K562 (cell line): ENCODE results near the gene RNF114. TPM values are rescaled to one million over a fixed set of nuclear protein-coding genes. Genes with fewer than 3 reads are reported as not detected.

Experiments used
- ADNP ChIP-seq: fragments of 200-800 bp; sonication (Bioruptor generic); IDR thresholded peaks from 2 replicates; pipeline ENCODE4 v1.6.1; 2016; ENCODE audit warnings: missing genetic modification characterization, missing compliant biosample characterization
- CBX2 ChIP-seq: fragments of 200-600 bp; sonication (generic); IDR thresholded peaks from one replicate; pipeline ENCODE4 v1.6.1; 2012; ENCODE audit warnings: mild to moderate bottlenecking, low read length, inconsistent platforms; ENCODE audit not compliant: insufficient read depth, poor library complexity, severe bottlenecking
- CHCHD3 ChIP-seq: fragments of 250-450 bp; sonication (Bioruptor Pico); IDR thresholded peaks from 2 replicates; pipeline ENCODE4 v2.1.2; 2022; ENCODE audit warnings: mild to moderate bottlenecking
- COPS2 ChIP-seq: fragments of 450-650 bp; conservative IDR thresholded peaks from 2 replicates; pipeline ENCODE4 v1.6.1; 2016; ENCODE audit warnings: mild to moderate bottlenecking, moderate library complexity
- DDX20 ChIP-seq: fragments of 450-650 bp; IDR thresholded peaks from 2 replicates; pipeline ENCODE4 v1.6.1; 2016; ENCODE audit warnings: missing genetic modification characterization, low read depth, mild to moderate bottlenecking, missing compliant biosample characterization, moderate library complexity
- DMBX1 ChIP-seq: fragments of 250-450 bp; sonication (Bioruptor Pico); IDR thresholded peaks from 2 replicates; pipeline ENCODE4 v1.8.0; 2022; ENCODE audit warnings: inconsistent platforms, mild to moderate bottlenecking, moderate library complexity, borderline replicate concordance
- E2F6 ChIP-seq, 2 experiments: IDR thresholded peaks; 2 replicates each; pipeline ENCODE4 v1.6.1; 2011; ENCODE audit warnings: borderline replicate concordance in 1 of 2, control low read depth in 1 of 2, low read depth in 1 of 2, low read length in 1 of 2, mild to moderate bottlenecking in 1 of 2, mixed read lengths in 1 of 2, moderate library complexity in 1 of 2; ENCODE audit not compliant: insufficient read depth in 1 of 2, insufficient read length in 1 of 2, poor library complexity in 1 of 2, severe bottlenecking in 1 of 2; ENCODE audit errors: extremely low read depth in 1 of 2
- EP400 ChIP-seq: fragments of 450-650 bp; IDR thresholded peaks from 2 replicates; pipeline ENCODE4 v1.6.1; 2017; ENCODE audit warnings: antibody characterized with exemption, mild to moderate bottlenecking, moderate library complexity
- ETV5 ChIP-seq: sonication (generic); formaldehyde crosslinking; IDR thresholded peaks from 2 replicates; pipeline ENCODE4 v1.4.0; 2020; ENCODE audit warnings: low read depth, mild to moderate bottlenecking, missing genetic modification reagents
- HNRNPLL ChIP-seq: fragments of 200-400 bp; formaldehyde crosslinking; IDR thresholded peaks from 2 replicates; pipeline ENCODE4 v1.6.1; 2017; ENCODE audit warnings: low read length, low read depth, mild to moderate bottlenecking; ENCODE audit not compliant: poor library complexity, severe bottlenecking
- IRF1 ChIP-seq: sonication (generic); formaldehyde crosslinking; IDR thresholded peaks from 2 replicates; pipeline ENCODE4 v1.8.0; 2022; ENCODE audit warnings: missing genetic modification reagents, mild to moderate bottlenecking, borderline replicate concordance
- KLF1 ChIP-seq: fragments of 450-650 bp; IDR thresholded peaks from 2 replicates; pipeline ENCODE4 v1.6.1; 2016; ENCODE audit warnings: missing genetic modification characterization, missing compliant biosample characterization
- RBM17 ChIP-seq: fragments of 200-400 bp; formaldehyde crosslinking; IDR thresholded peaks from 2 replicates; pipeline ENCODE4 v1.6.1; 2017; ENCODE audit warnings: low read depth, mild to moderate bottlenecking, low read length, borderline replicate concordance
- SIN3B ChIP-seq: fragments of 450-650 bp; IDR thresholded peaks from 2 replicates; pipeline ENCODE4 v1.6.1; 2017; ENCODE audit warnings: low read depth, mild to moderate bottlenecking, moderate library complexity
- TAF7 ChIP-seq: fragments of 450-650 bp; IDR thresholded peaks from 2 replicates; pipeline ENCODE4 v1.6.1; 2016; ENCODE audit warnings: missing genetic modification characterization, missing compliant biosample characterization
- ZBTB34 ChIP-seq: fragments of 250-450 bp; sonication (Bioruptor Pico); IDR thresholded peaks from 2 replicates; pipeline ENCODE4 v1.8.0; 2021; ENCODE audit warnings: mild to moderate bottlenecking, moderate library complexity
- ZC3H11A ChIP-seq: IDR thresholded peaks from 2 replicates; pipeline ENCODE4 v1.6.1; 2012; ENCODE audit warnings: low read depth, low read length, improper control_type of control experiment
- ZFP91 ChIP-seq: sonication (generic); formaldehyde crosslinking; IDR thresholded peaks from 2 replicates; pipeline ENCODE4 v1.8.0; 2022; ENCODE audit warnings: mild to moderate bottlenecking, missing genetic modification reagents
- ZNF133 ChIP-seq: fragments of 250-450 bp; sonication (Bioruptor Pico); IDR thresholded peaks from 2 replicates; pipeline ENCODE4 v1.4.0; 2020; ENCODE audit warnings: mild to moderate bottlenecking
- ZNF551 ChIP-seq: fragments of 250-450 bp; sonication (Bioruptor Pico); IDR thresholded peaks from 2 replicates; pipeline ENCODE4 v1.5.0; 2021; ENCODE audit warnings: mild to moderate bottlenecking, moderate library complexity
- ZNF75A ChIP-seq: fragments of 450-650 bp; formaldehyde crosslinking; IDR thresholded peaks from 2 replicates; pipeline ENCODE4 v1.4.0; 2020; ENCODE audit warnings: mild to moderate bottlenecking
- ZNF830 ChIP-seq: fragments of 250-450 bp; sonication (Bioruptor Pico); IDR thresholded peaks from 2 replicates; pipeline ENCODE4 v1.5.0; 2021; ENCODE audit warnings: mild to moderate bottlenecking
- polyA plus RNA-seq, 8 experiments: library from polyadenylated mRNA; depleted of rRNA in 4 of 8; stranded (reverse) in 5 of 8; unstranded in 3 of 8; fragments of >200 nt; fragmentation: Nextera tagmentation in 2 of 8; fragmentation: Illumina TruSeq in 1 of 8; extraction: Ambion mirVana in 2 of 8; extraction: Trizol in 1 of 8; gene quantifications; 2 replicates each; pipeline versions ENCODE4 v1.2.1 to v1.2.3, GENCODE V29; 2011 to 2014; ENCODE audit warnings: inconsistent platforms in 1 of 8, missing spikeins in 1 of 8
- total RNA-seq, 7 experiments: library from RNA; depleted of rRNA in 6 of 7; stranded (reverse); fragments of >200 nt in 6 of 7; fragmentation: Illumina TruSeq in 2 of 7; extraction: Trizol in 2 of 7; gene quantifications; 2 replicates each; pipeline versions ENCODE4 v1.2.1 to v1.2.3, GENCODE V29; 2011 to 2021; ENCODE audit warnings: low replicate concordance in 1 of 7

RNF114 gene
- total and polyA plus RNA-seq, 9 of the 15 experiments (the other 6 are each of a cell fraction or from before 2014, with no cell fraction given) = 38.6 to 111 (median 62.6) TPM

- TF ChIP-seq SIN3B (peak; percentile 47; the same call in 1 of the 2 replicates), CHCHD3 (CRISPR knock-in tag) (no peak), ETV5 (CRISPR knock-in tag) (no peak), TAF7 (tag) (no peak), KLF1 (tag) (peak; percentile 59; the same call in 1 of the 2 replicates), DMBX1 (CRISPR knock-in tag) (no peak), RBM17 (no peak), ZFP91 (CRISPR knock-in tag) (no peak), ZC3H11A (no peak), ZNF133 (CRISPR knock-in tag) (no peak), EP400 (peak; percentile 94), COPS2 (no peak), ADNP (tag) (no peak), DDX20 (tag) (no peak), CBX2 (no peak), ZNF830 (CRISPR knock-in tag) (no peak), E2F6 (IDR thresholded peaks at IDR 0.05; ENCODE audit: borderline replicate concordance in 1 of 2, extremely low read depth in 1 of 2, insufficient read depth in 1 of 2, insufficient read length in 1 of 2, low read depth in 1 of 2, low read length in 1 of 2, poor library complexity in 1 of 2, severe bottlenecking in 1 of 2) (peak; percentile 81 to 94), HNRNPLL (no peak), ZNF75A (no peak), ZNF551 (CRISPR knock-in tag) (no peak), IRF1 (CRISPR knock-in tag) (no peak), ZBTB34 (no peak)
These were observed 43.0 kb downstream of the RNF114 start (continued) for GRCh38 chr20:49979030-49979832.
